Right lung (tissue), 5 donors: Measurements from ENCODE around the gene TUBA4B. TPM values are rescaled to one million over a fixed set of nuclear protein-coding genes. Genes with fewer than 3 reads are reported as not detected.
"Not testable (repeated sequence)": the region's sequence is repeated elsewhere in the genome, so short reads cannot be mapped to it uniquely, and the experiment has no call there.

Experiments used
- DNase-seq, 2 donors: peaks; one replicate each; pipeline ENCODE4 v3.0.0-alpha.2; 2013
- polyA plus RNA-seq, 5 donors: library from polyadenylated mRNA; unstranded; fragments of 120-200 nt; gene quantifications; one replicate each; pipeline versions ENCODE4 v1.2.1 to v1.2.3, GENCODE V29; 2013; ENCODE audit warnings: inconsistent platforms in 1 of 5, low replicate concordance in 1 of 5; ENCODE audit not compliant: insufficient read length in 5 of 5, insufficient read depth in 1 of 5

Gene TUBA4B
- polyA plus RNA-seq, 5 donors = 0.34 to 5.7 (median 4.3) TPM

DNA sequence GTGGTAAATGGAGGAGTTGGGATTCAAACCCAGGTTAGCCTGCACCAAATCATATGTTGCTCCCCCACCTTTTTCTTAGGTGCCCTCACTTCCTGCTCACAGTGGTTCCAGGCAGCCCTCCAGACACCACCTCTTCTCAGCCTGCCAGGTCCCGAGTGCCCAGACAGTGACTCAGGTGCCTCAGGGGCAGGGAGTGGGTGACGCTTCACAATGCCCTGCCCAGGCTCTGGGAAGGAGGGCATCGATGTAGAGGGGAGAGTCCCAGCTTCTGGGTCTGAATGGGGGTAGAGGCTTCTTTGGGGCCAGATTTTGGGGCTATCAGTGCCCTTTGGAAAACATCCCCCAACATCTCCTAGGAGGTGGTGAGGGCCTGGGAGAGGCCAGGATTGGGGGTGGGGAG is 20.9 kb downstream of the TUBA4B start:
- DNase-seq = no peak

DNA sequence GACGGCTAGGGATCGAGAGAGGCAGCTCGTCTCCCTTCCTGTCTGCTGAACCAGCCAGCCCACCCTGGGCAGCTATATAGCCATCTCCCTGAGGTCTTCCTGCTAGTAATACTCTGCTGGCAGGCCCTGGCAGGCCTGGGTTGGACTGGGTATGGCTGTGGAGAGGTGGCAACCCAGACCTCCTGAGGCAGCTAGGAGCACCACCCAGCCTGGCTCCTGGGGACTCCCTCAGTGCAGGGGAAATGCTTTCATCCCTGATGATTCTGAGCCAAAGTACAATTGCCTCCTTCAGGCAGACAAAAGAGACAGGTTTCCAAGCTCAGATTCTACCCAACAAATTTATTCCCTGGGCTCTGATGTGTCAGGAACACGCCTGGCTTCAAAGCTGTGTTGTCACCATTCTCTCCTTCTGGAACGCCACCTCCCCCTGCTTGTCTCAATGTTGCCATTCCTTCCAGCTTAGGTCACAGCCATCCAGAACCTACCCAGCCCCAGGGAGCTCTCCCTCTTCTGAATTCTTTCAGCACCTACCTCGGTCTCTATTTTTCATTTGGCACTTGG is 21.4 kb downstream of the TUBA4B start:
- peak; percentile 38 to 42 for DNase-seq

DNA sequence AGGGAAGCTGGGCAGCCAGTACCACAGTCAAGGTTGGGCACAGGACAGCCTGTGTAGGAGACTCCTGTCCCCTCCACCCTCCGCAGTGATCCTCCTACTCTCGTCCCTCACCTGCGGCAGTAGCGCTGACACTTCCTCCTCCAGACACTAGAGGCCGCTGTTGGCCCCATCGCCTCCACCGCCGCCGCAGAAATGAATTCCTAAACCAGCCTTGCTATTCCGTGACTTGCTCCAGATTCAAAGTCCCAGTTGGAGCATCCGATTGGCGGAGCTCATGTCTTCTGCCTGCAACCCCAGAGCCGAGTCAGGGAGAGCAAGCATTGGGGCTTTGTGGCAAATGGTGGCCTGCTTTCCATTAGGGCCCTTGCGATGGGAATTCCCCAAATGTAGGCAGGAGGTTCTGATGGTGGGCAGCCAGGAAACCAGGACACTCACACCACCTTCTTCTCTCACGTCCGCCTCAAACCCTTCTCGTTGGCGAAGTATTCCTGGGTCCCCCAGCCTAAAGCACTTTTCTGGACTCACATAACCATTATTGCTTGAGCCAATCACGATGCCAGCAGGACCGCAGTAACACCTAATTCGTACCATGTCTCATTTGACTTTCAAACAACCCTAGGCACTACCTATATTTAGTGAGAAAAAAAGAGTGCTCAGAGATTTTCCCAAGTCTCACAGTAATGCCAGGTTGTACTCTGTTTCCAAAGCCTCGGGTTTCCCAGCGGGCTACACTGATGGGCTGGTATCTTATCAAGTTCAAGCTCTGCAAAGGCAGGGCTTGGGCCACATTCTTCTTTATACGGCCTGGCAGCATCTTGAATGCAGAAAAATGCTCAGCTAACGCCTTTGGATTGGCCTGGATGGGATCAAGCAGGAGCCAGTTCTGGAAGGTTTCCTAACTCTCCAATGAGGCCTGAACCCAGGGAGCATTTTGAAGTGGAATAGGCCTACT is 24.9 kb downstream of the TUBA4B start:
- peak in 1 of 2 donors; percentile 71 for DNase-seq

- DNase-seq = no peak
Observed at GRCh38 chr2:219278655-219279150, 25.7 kb downstream of the TUBA4B start.

DNA sequence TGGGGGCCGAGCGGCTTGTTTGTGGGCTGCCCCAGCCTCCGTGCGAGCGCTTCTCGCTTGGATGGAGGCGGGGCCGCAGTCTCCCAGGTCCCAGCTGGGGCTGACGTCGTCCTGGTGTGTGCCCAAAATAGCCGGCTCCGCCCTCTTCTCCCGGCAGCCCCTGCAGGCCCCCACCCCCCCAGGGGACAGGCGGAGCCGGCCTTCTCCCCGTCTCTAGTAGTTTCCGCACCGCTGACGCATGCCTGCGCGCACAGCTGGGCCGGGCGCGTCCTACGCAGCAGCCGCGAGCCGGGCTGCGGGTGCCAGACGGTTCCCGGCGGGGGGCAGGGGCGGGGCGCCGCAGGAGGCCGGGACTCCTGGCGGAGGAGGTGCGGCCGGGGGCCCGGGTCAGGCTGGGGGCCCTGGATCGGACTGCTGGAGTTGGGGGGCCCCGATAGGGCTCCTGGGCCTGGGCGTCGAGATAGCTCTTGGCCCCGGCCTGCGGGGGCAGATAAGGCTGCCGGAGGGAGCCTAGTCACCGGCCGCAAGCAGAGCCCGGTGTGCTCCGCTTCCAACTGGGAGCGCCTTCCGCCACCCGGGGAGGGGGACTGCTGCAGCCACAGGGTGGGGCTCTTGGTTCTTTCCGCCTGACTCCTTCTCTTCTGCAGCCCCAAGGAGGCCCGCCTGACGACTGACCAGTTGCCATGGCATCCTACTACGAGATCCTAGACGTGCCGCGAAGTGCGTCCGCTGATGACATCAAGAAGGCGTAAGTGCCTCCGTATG is 26.3 kb downstream of the TUBA4B start, which contains the start of gene DNAJB2:
DNAJB2 (plus strand) TSS at position 216 of the 765 bp plus-strand sequence; CDS start at position 684, 468 bp downstream.
- DNase-seq = peak; percentile 98

- DNase-seq = no peak
Observed at GRCh38 chr2:219279916-219280516, 27.0 kb downstream of the TUBA4B start.

GRCh38 chr2:219280651-219281050 is 27.6 kb downstream of the TUBA4B start:
- DNase-seq = no peak

- DNase-seq = no peak
Observed at GRCh38 chr2:219281588-219281987, 28.5 kb downstream of the TUBA4B start.

DNA sequence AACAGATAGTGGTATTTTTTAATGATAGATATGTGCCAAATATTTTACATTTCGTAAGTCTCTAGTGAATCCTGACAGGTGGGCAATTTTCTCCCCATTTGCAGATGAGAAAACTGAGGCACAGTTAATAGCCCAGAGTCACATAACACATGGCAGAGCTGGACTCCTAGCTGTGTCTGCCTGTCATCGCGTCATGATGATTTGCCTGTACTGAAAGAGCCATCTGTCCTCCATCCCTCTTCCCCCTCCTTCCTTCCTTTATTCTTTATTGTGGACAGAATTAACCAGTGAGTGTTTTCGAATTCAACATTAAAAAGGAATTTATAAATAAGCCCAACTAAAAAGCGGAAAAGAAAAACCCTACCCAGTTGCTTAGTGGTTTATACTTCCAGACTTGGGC is 29.3 kb downstream of the TUBA4B start:
- no peak for DNase-seq

GRCh38 chr2:219282943-219283581 is 30.0 kb downstream of the TUBA4B start:
- DNase-seq = no peak

DNA sequence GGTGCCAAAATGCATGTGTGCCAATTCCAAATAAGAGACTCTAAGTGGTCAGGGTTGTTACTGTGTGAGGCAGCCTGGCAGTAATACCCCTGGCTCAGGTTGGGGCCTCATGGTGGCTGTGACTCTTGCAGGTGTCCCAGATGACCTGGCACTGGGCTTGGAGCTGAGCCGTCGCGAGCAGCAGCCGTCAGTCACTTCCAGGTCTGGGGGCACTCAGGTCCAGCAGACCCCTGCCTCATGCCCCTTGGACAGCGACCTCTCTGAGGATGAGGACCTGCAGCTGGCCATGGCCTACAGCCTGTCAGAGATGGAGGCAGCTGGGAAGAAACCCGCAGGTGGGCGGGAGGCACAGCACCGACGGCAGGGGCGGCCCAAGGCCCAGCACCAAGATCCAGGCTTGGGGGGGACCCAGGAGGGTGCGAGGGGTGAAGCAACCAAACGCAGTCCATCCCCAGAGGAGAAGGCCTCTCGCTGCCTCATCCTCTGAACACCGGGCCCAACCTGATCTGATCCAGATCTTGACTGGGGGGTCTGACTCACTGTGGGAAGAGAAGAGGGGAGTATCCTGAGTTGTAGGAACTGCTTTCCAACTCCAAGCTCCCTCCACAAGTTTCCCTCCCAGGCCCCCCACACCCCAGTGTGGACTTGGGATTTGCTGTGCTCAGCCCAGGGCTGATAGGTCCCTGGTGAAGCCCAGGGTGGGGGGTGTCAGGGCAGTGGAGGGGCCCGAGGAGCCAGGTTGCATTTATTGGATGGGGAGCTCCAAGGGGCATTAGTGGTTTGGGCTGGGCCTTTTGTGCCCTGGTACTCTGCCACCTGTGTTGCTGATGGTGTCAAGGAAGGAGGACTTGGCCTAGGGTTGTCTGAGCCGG is 31.7 kb downstream of the TUBA4B start:
- DNase-seq = no peak

DNA sequence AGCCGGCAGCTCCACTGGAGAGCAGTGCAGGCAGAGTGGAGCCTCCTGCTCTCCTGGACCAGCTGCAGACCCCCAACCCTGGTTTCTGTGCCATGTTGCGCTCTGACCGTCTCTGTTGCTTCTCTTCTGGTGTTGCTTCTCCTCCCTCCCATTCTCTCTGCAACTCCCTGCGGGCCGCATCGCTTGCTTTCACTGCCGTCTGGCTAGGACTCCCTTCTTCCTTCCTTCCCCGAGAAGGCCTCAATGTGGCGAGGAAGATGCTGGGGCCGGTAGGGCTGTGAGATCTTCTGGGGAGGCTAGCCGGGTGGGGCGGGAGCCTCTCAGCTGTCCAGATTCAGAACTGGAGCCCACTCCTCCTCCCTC is 32.3 kb downstream of the TUBA4B start:
- DNase-seq = no peak

- DNase-seq = no peak
Observed at GRCh38 chr2:219285894-219286425, 32.9 kb downstream of the TUBA4B start.

GRCh38 chr2:219286436-219287115 is 33.5 kb downstream of the TUBA4B start:
- no peak for DNase-seq

DNA sequence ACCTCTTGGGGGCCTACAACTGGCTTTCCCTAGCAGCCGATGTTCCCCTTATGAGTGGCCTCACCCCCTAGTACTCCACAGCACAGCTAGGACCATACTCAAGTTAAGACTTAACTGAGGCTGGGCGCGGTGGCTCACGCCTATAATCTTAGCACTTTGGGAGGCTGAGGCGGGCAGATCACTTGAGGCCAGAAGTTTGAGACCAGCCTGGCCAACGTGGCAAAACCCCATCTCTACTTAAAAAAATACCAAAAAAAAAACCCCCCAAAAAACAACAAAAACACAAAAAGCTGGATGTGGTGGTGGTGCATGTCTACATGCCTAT is 34.0 kb downstream of the TUBA4B start:
- not testable (repeated sequence) for DNase-seq

- no peak for DNase-seq
Observed at GRCh38 chr2:219287580-219288265, 34.7 kb downstream of the TUBA4B start.

DNA sequence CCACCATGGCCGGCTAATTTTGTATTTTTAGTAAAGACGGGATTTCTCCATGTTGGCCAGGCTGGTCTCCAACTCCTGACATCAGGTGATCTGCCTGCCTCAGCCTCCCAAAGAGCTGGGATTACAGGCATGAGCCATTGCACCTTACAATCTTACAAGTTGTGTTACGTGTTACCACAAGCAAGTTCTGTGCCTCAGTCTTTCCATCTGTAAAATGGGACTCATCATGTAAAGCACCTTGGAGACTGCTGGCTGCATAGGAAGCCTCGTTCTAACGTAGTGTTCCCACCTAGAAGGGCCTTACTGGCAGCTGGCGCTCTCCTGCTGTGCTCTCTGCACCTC is 36.1 kb downstream of the TUBA4B start:
- no peak for DNase-seq

DNA sequence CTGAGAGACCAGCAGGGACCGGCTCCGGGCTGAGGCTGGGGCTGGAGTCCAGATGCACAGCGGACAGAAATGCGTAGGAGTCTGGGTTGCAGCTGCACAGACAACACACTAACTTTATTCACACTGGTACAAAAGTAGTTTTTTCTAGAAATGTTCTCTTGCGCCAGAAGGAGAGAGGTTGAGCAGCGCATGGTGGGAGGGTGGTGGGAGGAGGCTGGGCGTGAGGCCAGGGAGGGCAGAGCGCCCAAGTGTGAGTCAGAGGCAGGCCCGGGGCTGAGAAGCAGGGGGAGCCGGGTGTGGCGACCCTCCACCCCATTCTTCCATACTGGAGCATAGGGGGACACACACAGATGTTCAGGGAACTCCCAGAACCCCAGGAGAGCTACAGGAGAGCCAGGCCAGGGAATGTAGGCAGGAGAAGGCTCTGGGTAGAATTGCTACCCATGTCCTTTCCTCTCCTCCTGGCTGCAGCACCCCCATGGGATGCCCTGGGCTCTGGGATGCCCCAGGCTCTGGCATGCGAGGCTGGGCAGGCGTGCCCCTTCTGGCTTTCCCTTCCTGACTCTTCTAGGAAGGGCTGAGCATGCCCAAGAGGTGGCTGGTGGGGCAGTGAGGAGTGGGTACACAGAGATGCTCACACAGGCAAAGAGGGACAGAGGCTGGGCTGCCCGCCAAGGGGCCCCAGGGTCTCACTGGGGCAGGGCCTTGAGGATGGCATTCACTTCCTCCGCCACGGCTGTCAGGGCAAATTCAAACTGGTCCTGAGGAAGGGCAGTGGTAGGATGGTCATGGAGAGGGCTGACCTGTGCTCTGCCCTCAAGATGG is 36.7 kb downstream of the TUBA4B start:
- peak; percentile 70 to 76 for DNase-seq
